M059J (cell line): Measurements from ENCODE around the gene CARS1. TPM values are rescaled to one million over a fixed set of nuclear protein-coding genes. Genes with fewer than 3 reads are reported as not detected.

Experiments used
- DNase-seq: peaks from one replicate; pipeline ENCODE4 v3.0.0-alpha.2; 2012; ENCODE audit warnings: low read depth
- total RNA-seq: library from RNA; depleted of rRNA; stranded (reverse); fragments of >200 nt; shearing (Covaris generic); gene quantifications from 2 replicates; pipeline ENCODE4 v1.2.3, GENCODE V29; 2014; rRNA removed

Gene CARS1
- total RNA-seq, result 36.9 and 58.8 TPM in 2 replicates

DNA sequence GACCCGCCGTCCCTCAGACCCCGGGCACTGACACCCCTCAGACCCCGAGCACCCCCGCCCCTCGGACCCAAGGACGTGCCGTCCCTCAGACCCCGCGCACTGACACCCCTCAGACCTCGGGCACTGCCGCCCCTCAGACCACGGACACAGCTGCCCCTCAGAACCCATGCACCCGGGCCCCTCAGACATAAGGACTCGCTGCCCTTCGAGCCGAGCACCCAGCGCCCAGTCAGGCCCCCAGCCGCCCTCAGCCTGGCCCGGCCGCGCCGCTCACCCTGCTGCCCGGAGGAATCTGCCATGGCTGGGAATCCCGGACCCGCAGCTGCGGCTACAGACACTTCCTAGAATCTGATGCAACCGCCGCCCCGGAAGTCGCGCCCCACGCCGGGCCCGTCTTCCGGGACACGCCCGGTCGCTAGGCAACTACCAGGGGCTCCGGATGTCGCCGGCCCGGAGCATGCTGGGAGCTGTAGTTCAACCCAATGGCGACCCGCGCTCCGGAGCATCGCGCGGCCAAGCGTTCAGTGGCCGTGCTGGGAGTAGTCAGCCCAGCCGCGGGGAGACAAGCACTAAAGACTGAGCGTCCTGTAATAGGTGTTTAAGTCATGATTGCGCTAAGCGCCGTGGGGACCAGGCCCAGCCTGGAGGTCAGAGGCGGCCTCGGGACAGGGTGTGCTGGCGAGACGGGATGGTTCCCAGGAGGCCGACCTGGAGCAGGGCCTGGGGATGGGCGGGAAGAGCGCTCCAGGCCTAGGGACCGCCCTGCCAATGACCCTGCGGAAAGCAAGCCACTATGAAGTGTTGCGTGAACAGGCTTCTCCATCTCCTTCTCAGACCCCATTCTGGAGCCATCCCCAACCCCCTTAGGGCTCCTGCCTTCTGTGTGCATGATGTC is at the start of gene CARS1:
CARS1 (minus strand) TSS at position 355 of the 895 bp plus-strand sequence; CDS start at position 299, 56 bp downstream.
- peak; percentile 96 for DNase-seq

- DNase-seq, result no peak
Measured at GRCh38 chr11:3105791-3106735, 48.8 kb upstream of the CARS1 start.

- DNase-seq, result no peak
Measured at GRCh38 chr11:3104961-3105790, 48.0 kb upstream of the CARS1 start.

GRCh38 chr11:3104051-3104714 is 47.0 kb upstream of the CARS1 start:
- no peak for DNase-seq

DNA sequence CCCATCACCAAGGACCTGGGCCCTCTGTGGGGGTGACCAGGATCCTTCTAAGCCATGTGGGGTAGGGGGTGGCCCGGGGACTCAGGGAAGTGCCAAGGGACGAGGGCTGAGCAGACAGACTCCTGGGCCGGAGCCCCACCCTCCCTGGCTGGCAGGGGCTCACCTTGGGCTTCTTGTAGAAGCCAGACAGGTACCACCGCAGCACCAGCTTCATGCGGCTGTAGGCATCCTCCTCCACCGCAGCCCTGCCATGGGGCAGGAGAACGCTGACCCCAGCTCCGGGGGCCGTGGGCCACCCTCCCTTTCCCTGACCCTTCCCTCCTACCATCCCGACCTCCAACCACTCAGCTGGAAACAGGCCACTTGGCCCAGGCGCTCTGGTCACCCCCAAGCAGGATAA is 45.9 kb upstream of the CARS1 start:
- no peak for DNase-seq

GRCh38 chr11:3102641-3102921 is 45.4 kb upstream of the CARS1 start:
- DNase-seq, result no peak

DNA sequence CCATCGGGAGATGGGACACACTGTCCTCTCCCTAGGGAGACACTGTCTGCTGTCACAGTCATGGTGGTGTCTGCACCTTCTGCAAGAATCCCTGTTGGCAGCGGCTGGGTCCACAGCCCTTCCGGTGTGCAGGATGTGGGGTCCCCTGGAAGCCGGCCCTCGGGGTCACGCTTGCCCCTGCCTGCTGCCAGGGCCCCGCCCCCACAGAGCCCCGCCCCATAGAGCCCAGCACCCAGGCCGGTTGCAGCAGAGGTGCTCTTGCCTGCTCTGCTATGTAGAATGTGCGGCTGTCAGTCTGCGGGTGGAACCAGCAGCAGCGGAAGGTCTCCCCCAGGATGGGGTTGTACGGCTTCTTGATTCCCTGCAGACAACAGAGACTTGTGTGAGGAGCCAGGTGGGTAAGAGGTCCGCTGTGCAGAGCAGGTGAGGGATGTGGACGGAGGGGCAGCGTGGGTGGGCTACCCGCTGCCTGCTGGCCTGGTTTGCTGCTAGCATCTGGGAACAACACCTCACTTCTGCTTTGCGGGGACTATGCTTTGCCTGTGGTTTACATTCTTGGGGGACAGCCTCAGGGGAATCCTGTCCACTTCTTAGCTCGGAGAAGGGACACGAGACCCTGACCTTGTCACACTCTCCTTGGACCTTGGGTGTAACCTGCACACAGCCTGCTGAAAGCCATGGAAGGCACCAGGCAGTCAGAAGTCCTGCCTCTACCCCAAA is 44.9 kb upstream of the CARS1 start:
- no peak for DNase-seq

DNA sequence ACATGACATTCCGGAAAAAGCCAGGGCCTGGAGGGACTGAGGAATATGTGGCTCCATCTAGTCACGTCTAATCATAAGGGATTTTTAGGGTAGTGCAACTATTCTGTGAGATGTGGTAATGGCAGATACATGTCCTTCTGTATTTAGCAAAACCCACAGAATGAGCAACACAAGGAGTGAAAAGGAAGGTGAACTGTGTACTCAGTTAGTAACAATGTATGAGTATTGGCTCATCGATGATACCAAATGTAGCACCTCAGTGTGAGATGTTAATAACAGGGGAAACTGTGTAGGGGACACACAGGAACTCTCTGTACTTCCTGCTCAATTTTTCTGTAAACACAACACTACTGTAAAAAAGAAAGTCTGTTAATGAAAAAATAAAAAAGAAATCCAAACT is 42.0 kb upstream of the CARS1 start:
- no peak for DNase-seq

DNA sequence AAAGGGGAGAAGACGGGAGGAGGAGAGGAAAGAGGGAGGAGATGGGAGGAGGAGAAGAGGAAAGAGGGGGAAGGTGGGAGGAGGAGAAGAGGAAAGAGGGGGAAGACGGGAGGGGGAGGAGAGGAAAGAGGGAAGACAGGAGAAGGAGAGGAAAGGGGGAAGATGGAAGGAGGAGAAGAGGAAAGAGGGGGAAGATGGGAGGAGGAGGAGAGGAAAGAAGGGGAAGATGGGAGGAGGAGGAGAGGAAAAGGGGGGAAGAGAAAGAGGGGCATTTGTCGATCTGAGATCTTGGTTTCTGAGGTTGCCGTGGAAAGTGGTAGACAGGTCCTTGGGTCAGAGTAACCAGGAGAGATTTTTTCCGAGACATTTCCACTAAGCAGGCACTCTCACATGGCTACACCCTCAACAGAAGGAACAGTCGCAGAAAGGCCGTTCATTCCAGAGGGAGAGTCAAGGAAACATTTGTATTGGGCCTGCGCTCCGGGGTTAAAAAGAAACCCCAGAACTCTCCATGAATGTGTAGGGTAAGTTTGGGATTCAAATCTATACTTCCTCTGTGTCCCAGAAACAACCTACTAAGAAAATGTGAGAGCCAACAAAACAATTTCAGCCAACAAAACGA is 39.8 kb upstream of the CARS1 start:
- no peak for DNase-seq

DNA sequence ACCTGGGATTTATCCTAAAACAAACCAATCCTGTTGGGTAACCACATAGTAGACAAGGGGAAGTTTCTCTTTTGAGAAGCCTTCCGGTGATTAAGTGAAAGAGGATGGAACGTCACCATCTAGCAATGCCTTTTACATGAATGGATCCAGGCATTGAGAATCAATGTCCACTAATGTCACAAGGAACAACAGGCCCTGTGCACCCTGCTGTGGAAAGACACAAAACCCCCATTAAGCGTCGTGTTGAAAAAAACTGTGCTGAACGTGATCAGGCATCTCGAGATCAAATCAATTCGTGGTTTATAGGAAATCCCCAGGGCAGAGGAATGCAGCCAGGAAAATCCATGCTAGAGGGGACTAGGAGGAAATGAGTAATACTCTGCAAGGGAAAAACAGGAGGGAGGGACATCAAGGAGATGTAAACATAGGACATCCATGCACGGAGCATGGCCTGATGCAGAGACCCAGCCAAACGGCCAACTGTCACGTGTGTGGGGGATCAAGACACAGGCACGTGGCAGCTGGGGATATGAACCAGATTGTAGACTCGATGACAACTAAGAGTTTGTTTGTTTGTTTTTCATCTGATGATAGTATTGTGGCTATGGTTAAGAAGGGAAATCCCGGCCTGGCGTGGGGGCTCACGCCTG is 38.6 kb upstream of the CARS1 start:
- peak; percentile 92 for DNase-seq

DNA sequence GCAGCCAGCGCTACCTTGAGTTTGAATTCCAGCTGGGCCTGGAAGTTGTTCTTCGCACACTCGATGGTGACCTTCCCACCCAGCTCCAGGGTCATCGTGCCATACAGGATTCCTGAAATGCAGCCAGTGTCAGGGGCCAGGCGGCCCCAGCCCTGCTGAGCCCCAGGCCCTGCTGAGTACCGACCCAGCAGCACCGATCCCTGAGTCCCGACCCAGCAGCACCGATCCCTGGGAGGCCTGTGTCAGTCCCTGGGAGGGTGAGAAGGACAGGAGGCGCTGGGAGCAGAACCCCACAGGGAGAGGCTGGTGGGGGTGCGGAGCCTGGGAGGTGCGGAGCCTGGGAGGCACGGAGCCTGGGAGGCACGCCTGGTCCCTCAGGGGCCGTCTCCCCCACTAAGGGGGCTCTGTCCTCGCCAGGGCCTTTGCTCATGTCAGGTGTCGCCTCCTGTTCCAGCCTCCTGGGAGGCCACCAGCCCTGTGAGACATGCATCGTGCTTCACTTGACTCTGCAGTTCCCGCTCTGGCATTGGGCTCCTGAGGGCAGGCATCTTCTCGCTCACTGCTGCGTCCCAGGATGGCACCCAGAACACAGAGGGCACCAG is 37.1 kb upstream of the CARS1 start:
- no peak for DNase-seq

DNA sequence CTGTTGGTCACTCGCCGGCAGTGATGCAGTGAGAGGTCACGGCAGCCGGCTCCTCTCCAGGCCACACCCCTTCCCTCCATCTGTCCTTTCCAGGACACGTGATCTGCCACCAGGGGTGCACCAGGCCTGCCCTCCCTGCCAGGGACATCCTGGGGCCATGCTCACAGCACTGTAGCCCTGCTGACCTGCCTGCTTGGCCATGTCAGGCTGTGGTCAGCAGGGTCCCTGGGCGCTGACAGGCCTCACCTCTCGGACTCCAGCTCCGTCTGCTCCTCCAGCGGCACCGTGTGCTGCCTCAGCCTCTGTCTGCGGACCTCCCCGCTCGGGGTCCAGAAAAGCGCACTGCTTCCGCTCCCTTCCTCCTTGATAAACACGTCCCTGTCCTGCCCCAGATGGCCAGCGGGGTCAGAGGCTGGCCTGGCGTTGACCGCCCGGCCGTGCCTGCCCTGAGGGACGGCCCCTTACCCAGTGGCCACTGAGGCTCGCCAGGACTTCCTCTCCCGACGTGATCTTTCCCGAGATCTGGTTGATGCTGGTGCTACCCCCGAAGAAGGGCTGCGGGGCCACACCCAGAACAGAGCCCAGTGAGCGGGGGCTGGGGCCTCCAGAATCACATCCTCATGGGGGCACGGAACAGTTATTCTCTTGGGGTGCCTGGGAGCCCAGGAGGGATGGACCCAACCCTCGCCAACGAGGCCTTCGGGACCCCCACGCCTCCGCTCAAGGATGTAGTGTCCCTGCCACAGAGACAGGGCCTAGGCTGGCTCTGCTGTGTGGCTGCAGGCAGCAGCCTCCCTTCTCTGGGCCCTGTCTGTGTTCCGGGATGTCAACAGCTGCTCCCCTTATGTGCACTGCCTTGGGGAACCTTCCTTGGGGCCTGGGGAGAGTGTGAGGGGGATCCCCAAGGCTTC is 36.3 kb upstream of the CARS1 start:
- peak; percentile 10 for DNase-seq

GRCh38 chr11:3092603-3093141 is 35.4 kb upstream of the CARS1 start:
- DNase-seq, result no peak

DNA sequence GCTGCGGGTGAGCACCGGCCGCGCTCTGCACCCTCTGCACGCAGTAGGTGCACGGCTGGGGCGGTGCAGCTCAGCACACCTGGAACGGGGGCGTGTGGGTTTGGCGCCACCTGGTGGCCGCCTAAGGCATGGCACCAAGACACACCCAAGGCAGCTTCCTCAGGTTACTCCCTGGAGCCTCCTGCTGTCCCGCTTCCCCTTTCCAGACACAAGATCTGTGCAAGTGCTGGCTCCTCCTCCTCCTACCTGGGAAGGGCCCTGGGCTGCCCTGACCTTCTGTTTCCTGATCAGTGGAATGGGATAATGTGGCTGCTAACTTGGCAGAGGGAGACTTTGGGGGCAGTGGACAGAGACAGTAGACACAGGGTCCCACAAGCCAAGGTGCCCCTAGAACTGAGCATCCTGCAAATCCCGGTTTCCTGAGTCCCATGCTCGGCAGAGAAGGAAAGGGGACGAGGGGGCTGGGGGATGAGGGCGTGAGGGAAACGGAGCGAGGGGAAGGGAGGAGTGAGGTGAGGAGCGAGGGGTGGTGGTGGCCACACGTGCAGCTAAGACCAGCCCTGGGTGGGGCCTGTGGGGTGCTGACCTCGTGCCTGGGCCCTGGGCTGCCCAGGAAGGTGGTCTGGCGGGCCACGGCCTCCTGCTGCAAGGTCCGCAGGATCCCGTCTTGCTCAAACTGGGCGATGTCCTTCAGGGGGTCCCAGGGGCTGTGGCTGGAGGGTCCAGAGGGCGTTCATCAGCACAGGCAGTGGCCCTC is 34.8 kb upstream of the CARS1 start:
- peak; percentile 74 for DNase-seq

GRCh38 chr11:3091081-3091845 is 34.0 kb upstream of the CARS1 start:
- no peak for DNase-seq
